ENCODE data around the gene KAT2A. TPM values are rescaled to one million over a fixed set of nuclear protein-coding genes. Genes with fewer than 3 reads are reported as not detected.
A peak's percentile ranks its signal among the peaks of the same experiment; 100 is the strongest.
"Not testable (repeated sequence)": the region's sequence is repeated elsewhere in the genome, so short reads cannot be mapped to it uniquely, and the experiment has no call there.

The KAT2A gene
- total RNA-seq, 1 experiment from 2014 or later: 43.5 TPM

- H3K9me3 Mint-ChIP-seq: no peaks in the 10 kb centered on the region
- peaks cover 11 to 12% of the 10 kb centered on the region in 2 experiments; a peak in 3 of 4 replicates for H3K4me1 Mint-ChIP-seq
- Histone ChIP-seq H3K18ac (ENCODE audit: insufficient read length, low read depth, low read length) (no peak overlapping the region), H2BK12ac (ENCODE audit: insufficient read length, low read depth, low read length) (no peak overlapping the region), H3K79me1 (ENCODE audit: insufficient read depth, low read depth, low read length, poor library complexity, severe bottlenecking) (peaks cover 11% of the 10 kb centered on the region), H3K23me2 (ENCODE audit: insufficient read length, low read depth, low read length, poor library complexity, severe bottlenecking) (peaks cover 5% of the 10 kb centered on the region), H3K4me1 (ENCODE audit: insufficient read depth, low read length) (no peaks in the 10 kb centered on the region), H2BK20ac (ENCODE audit: low read depth, low read length, poor library complexity, severe bottlenecking) (no peak overlapping the region), H3K4me2 (ENCODE audit: insufficient read depth, insufficient read length, low read length) (no peak overlapping the region), H4K8ac (replicated peaks; ENCODE audit: insufficient read length, low read depth, low read length) (no peak overlapping the region), H3K79me2 (ENCODE audit: insufficient read depth, low read length) (peaks cover 8% of the 10 kb centered on the region; the same call in 1 of the 2 replicates), H3K4ac (ENCODE audit: low read depth, low read length) (no peak overlapping the region), H4K20me1 (ENCODE audit: control insufficient read depth, insufficient read depth, insufficient read length) (no peaks in the 10 kb centered on the region), H3K27me3 (ENCODE audit: insufficient read depth, low read length) (no peaks in the 10 kb centered on the region), H3K14ac (ENCODE audit: insufficient read depth, low read length) (no peak overlapping the region), H3K9ac (ENCODE audit: extremely low read depth, insufficient read length, low read length) (no peak overlapping the region), H4K91ac (ENCODE audit: insufficient read length, low read depth, low read length) (no peak overlapping the region), H2BK15ac (ENCODE audit: low read depth, low read length) (no peak overlapping the region), H2AK5ac (ENCODE audit: insufficient read length, low read length) (no peak overlapping the region), H2AFZ (ENCODE audit: low read length) (no peak overlapping the region), H3T11ph (ENCODE audit: low read length) (no peak overlapping the region), H2BK120ac (ENCODE audit: low read depth, low read length, poor library complexity, severe bottlenecking) (no peak overlapping the region), H3K9me3 (ENCODE audit: control insufficient read depth, low read depth, low read length) (no peaks in the 10 kb centered on the region), H4K5ac (ENCODE audit: insufficient read length, low read depth, low read length) (no peak overlapping the region), H3K56ac (ENCODE audit: insufficient read length, low read depth, low read length) (no peak overlapping the region), H3K27ac (ENCODE audit: insufficient read length, low read depth, low read length) (no peak overlapping the region), H2BK5ac (ENCODE audit: insufficient read length, low read length) (no peak overlapping the region), H3K23ac (ENCODE audit: insufficient read length, low read depth, low read length) (no peak overlapping the region)
- peaks cover 6 to 38% (median 8%) of the 10 kb centered on the region in 3 experiments; a peak in 6 of 7 replicates for H3K36me3 Mint-ChIP-seq (ENCODE audit: insufficient read depth in 1 of 3, low read depth in 3 of 3)
- no peaks in the 10 kb centered on the region for H3K27me3 Mint-ChIP-seq (ENCODE audit: low read depth)
- no CpG with 5 or more reads among the region's 13 CpGs for WGBS (ENCODE audit: extremely low coverage, insufficient read length, low lambda C conversion rate)
- H3K4me3 Mint-ChIP-seq: no peak overlapping the region
- DNase-seq: no peak
- no peak for TF ChIP-seq CTCF (conservative IDR thresholded peaks at IDR 0.05)
- H3K27ac Mint-ChIP-seq: peak overlapping the region in 1 of 3 experiments; percentile 68; a peak in 3 of 7 replicates
Measured at GRCh38 chr17:42146911-42147607, 25.9 kb upstream of the KAT2A start.

GRCh38 chr17:42143138-42143537, 22.0 kb upstream of the KAT2A start:
- not testable (repeated sequence) for H3K4me1 ChIP-seq (ENCODE audit: insufficient read depth, low read length); H4K5ac ChIP-seq (ENCODE audit: insufficient read length, low read depth, low read length); H3K27me3 ChIP-seq (ENCODE audit: insufficient read depth, low read length); H3K27me3 Mint-ChIP-seq (ENCODE audit: low read depth); H3T11ph ChIP-seq (ENCODE audit: low read length); H2BK5ac ChIP-seq (ENCODE audit: insufficient read length, low read length); H3K9ac ChIP-seq (ENCODE audit: extremely low read depth, insufficient read length, low read length); H4K20me1 ChIP-seq (ENCODE audit: control insufficient read depth, insufficient read depth, insufficient read length); H2BK12ac ChIP-seq (ENCODE audit: insufficient read length, low read depth, low read length); H3K79me2 ChIP-seq (ENCODE audit: insufficient read depth, low read length); H4K91ac ChIP-seq (ENCODE audit: insufficient read length, low read depth, low read length); H3K27ac ChIP-seq (ENCODE audit: insufficient read length, low read depth, low read length); H2AFZ ChIP-seq (ENCODE audit: low read length); H3K4ac ChIP-seq (ENCODE audit: low read depth, low read length); H3K14ac ChIP-seq (ENCODE audit: insufficient read depth, low read length); H2BK120ac ChIP-seq (ENCODE audit: low read depth, low read length, poor library complexity, severe bottlenecking); H2BK20ac ChIP-seq (ENCODE audit: low read depth, low read length, poor library complexity, severe bottlenecking); H3K9me3 ChIP-seq (ENCODE audit: control insufficient read depth, low read depth, low read length); H2BK15ac ChIP-seq (ENCODE audit: low read depth, low read length); H3K23me2 ChIP-seq (ENCODE audit: insufficient read length, low read depth, low read length, poor library complexity, severe bottlenecking); H2AK5ac ChIP-seq (ENCODE audit: insufficient read length, low read length); H3K18ac ChIP-seq (ENCODE audit: insufficient read length, low read depth, low read length); H3K9me3 Mint-ChIP-seq; DNase-seq; H3K4me2 ChIP-seq (ENCODE audit: insufficient read depth, insufficient read length, low read length); H3K23ac ChIP-seq (ENCODE audit: insufficient read length, low read depth, low read length); H4K8ac ChIP-seq (replicated peaks; ENCODE audit: insufficient read length, low read depth, low read length); H3K56ac ChIP-seq (ENCODE audit: insufficient read length, low read depth, low read length); H3K4me3 Mint-ChIP-seq
- peak overlapping the region; percentile 7 to 68 (median 34); a peak in 2 of 7 replicates for H3K27ac Mint-ChIP-seq
- H3K79me1 ChIP-seq (ENCODE audit: insufficient read depth, low read depth, low read length, poor library complexity, severe bottlenecking): peaks cover 13% of the 10 kb centered on the region
- peaks cover 6 to 45% (median 8%) of the 10 kb centered on the region in 3 experiments; a peak in 6 of 7 replicates for H3K36me3 Mint-ChIP-seq (ENCODE audit: insufficient read depth in 1 of 3, low read depth in 3 of 3)
- no CpG with 5 or more reads among the region's 4 CpGs for WGBS (ENCODE audit: extremely low coverage, insufficient read length, low lambda C conversion rate)
- H3K4me1 Mint-ChIP-seq: peaks cover 9 to 15% of the 10 kb centered on the region in 2 experiments; a peak in 3 of 4 replicates
